Esophagus squamous epithelium (tissue), 4 donors: ENCODE data around the gene DUSP18.

Experiments used
- CTCF ChIP-seq, 6 experiments: fragments of 450-650 bp in 4 of 6; fragments of 200-600 bp in 2 of 6; sonication (generic) in 2 of 6; IDR thresholded peaks; one replicate each; pipeline ENCODE4 v1.5.1; 2016 to 2019; ENCODE audit warnings: antibody characterized with exemption in 6 of 6, mild to moderate bottlenecking in 4 of 6, moderate library complexity in 4 of 6
- POLR2A ChIP-seq, 4 donors: fragments of 450-650 bp; IDR thresholded peaks; one replicate each; pipeline ENCODE4 v1.6.1; 2017; ENCODE audit warnings: antibody characterized with exemption in 4 of 4, mild to moderate bottlenecking in 4 of 4, moderate library complexity in 3 of 4

DNA sequence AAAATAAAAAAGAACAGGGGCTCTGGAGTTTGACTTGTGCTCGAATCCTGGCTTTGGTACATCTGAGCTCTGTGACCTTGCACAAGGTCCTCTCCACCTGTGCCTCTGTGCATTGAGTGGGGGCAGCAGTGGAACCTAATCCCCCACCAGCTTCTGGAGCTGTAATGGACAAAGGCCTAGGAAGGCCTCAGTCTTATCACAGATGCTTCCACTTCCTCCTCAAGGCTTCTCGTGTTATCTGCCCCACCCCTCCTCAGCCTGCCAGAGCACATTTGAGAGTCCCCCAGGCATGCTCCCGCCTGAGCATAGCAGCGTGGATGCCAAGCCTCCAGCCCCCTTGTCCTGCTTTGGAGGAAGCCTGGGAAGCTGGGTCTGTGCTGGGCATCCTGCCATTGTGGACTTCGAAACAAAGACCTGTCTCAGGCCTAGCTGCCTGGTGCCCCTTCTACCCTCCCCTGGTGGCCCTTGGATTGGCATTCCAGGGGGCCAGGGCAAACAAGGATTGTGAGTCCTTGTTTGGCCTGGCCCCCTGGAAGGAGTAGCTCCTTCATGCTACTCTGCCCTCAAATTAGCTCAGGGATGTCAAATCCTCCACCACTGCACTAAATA is 17.1 kb downstream of the DUSP18 start:
- TF ChIP-seq CTCF (IDR thresholded peaks at IDR 0.05) (no peak), POLR2A (IDR thresholded peaks at IDR 0.05) (no peak)
